HG02885 (cell line): ENCODE measurements around the gene DPF3.

Experiments
- ATAC-seq: cut with Tn5 transposase; IDR thresholded peaks from one replicate; pipeline ENCODE4 v1.9.1; 2021; ENCODE audit warnings: mild to moderate bottlenecking; ENCODE audit not compliant: unreplicated experiment, poor library complexity

DPF3 gene

DNA sequence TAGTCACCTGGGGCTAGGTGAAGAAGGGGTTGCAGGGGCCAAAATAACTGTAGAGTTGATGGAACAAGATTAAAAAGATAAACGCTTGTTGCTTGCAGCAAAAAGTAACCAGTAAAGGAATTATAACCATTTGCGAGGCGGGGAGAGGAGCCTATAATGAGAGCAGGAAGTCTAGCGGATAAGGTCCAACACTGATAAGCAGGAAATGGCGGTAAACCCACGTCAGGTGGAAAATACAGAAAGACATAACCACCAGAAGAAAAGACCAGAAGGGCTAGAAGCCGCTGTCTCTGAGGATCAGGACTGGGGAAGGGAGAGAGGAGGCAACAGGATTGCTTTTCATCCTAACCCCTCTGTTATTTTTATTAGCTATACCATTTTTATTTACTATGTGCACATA is 303.3 kb downstream of the DPF3 start:
- ATAC-seq = no peak

DNA sequence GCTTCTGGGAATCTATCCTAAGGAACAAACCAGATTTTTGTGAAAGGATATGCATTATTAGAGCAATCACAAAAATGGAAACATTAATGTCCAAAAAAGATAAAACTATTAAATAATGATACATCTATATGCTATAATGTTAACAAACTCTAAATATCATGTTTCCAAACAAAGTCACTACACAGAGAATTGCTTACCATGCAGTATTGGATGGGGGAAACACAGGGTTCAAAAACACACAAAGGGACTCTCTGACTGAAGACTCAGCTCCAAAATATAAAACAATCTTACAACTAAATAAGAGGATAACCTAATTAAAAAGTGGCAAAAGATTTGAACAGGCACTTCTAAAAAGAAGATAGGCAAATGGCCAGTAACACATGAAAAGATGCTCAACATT is 304.2 kb downstream of the DPF3 start:
- ATAC-seq = no peak

DNA sequence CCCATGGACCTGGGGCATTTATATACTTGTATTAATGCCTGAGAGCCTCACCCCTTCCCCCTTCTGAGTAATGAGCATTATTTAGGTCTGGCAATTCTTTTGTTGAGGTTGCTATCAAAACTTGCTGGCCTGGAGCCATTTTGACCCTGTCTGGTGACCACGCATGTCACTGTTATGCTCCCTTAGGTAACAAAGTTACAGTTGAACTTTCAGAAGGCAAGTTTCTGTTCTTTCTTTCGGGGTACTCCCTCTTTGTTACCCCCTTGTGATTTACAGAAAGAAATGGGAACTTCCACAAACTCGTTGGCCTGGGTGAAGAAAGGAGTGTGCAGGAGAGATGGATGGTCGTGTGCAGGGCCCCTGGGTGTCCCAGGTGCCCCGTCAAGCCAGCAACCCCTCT is 305.4 kb downstream of the DPF3 start:
- no peak for ATAC-seq

DNA sequence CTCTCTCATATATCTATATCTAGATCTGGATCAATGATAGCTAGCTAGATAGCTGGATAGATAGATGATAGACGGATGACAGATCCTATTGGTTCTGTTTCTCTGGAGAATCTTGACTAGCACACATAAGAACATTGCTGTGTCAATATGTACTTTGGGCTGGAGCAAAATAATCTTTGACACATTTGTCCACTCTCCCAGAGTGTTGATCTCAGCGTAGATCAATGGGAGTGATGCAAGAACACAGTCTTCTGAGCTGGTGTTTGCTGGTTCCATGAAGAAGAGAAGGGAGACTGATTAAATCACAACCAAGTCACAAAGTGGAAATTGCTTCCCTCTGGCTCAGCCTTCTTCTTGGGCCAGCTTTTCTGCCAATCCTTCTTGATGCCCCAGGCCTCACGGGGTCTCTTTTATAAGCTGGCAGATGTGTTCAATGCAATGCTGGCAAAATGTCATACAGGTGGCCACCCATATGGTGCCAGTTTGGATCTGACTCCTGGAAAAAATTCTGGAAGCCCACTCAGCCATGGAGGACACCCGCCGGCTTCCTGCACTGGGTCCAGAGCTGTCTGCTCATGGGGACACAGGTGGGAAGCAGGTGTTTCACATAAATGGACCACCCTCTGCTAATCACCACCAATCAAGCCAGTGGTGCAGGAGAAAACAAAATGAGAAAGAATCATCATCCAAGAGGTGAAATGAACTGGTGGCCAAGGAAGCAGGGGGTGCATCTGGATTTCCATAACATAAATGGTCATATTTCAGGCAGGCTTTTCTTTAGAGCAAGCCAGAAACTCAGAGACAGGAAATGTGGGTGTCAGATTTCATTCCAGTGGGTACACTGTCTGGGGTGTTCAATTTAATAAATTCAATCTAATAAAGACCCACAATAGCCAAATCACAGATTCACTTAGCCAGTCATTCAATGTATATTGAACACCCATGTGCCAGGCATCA is 310.3 kb downstream of the DPF3 start:
- ATAC-seq = no peak

DNA sequence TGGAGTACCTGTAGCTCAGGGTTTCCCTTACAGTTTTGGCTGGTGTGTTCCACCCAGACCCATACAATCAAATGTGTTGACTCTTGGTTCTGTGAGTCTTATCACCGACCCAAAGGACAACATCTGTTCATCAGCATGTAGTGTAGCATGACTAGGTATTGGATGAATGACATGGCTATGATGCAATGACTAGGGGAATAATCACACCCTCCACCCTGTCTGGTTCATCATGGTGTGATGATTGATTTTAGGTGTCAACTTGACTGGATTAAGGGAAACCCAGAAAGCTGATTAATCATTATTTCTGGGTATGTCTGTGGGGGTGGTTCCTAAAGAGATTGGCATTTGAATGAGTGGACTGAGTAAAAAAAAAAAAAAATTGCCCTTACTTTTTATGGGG is 311.3 kb downstream of the DPF3 start:
- no peak for ATAC-seq

DNA sequence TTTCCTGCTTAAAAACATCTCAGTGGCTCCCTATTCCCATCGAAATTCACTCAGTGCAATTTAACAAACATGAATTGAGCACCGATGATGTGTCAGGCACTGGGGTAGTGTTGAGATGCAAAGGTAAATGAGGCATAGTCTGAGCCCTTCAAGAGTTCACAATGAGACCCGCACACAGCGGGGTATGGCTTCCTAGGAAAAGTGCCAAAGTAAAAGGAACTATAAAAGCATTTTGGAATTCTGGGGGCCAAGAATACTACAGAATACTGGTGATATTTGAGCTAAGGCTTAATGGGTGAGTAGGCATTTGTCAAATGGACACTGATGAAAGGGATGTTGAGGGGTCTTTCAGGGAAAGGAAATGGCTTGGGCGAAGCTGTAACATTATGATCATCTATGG is 315.4 kb downstream of the DPF3 start:
- no peak for ATAC-seq

DNA sequence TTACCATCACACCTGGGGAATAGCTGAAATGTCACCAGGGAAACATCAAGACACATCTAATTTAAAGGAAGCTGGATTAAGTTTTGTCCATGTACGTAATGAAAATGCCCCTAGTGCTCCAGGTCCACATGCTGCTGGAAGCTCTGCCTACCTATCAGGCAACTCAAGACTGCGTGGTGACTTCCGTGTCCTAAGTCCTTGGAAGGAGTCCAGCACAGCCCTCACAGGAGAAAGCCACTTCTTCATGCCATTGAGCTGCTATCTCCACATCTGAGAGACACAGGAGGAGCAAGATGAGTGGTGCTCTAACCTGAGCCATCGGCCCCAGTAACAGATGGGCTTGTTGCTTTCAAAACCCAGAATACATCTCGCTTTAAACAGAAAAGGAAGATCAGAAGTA is 316.4 kb downstream of the DPF3 start:
- no peak for ATAC-seq

DNA sequence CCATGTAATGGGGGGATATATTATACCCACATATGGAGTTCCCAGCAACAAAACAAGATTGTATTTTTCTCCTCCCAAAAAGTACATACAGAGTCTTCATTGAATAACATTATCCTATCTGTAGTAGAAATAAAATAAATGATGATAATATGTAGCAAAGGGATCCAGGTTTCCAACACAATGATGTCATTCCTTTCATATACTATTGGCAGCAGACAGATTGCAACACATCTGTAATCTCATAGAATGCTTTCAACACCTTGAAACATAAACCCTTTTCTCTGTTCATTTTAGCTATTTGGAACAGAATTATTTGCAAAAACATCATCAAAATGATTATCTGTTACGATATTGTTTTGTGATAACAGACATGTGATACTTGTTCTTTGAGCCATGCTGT is 317.6 kb downstream of the DPF3 start:
- no peak for ATAC-seq

DNA sequence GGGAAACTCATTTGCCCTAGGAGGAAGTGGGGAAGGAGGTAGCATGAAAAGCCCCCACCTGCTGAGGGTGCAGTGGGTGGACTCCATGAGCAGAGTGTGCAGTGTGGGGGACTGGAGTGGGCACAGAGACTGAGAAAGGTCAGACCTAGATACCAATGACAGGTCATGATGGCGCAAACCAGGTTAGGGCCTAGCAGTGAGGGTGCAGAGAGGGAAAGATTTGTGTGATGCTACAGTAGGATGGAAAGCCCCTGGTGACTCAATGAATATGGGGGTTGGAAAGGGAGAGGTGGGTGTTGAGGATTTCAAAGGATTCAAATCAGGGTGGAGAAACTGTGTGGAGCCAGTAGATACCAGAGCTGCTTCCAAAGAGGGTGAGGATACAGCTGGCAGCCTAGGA is 319.2 kb downstream of the DPF3 start:
- no peak for ATAC-seq

DNA sequence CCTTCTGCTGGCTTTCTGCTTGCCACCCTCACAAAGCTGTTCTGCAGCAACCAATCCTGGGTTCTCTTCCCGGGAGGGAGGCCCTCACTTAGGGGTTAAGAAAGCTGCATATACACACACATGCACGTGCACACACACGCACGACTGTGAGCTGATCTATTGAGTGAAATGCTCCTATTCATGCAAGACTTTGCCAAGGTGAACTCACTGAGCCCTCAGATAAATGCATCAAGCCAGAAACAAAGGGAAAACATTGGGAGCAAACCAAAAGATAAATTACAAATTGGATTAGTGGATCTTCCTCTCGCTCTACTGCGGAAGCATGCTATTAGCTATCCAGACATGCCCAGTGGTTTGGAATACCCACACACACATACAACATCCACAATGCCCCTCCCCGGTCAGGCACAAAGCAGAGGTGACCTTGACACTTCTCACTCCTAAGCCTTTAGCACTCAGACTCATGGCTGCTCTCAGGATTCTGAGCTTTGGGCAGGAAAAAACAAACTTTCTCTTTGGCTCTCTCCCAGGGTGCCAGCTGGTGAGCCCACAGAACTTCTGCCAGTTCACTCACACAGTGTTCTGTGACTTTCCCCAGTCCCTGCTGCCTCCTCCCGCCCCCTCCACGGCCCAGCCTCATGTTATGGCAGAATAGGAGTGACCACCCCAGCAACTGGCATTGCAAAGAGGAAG is 320.0 kb downstream of the DPF3 start:
- no peak for ATAC-seq
